Activated CD4-positive, alpha-beta T cell treated with anti-CD3 and anti-CD28 coated beads, Interleukin-2, amount 10 ng/mL, durations not matched to agents 24 days and 14 days (primary cell): ENCODE measurements around the gene SNW1. TPM values are rescaled to one million over a fixed set of nuclear protein-coding genes. Genes with fewer than 3 reads are reported as not detected.
"Not testable (repeated sequence)": the region's sequence is repeated elsewhere in the genome, so short reads cannot be mapped to it uniquely, and the experiment has no call there.

Experiments used
- DNase-seq: peaks from one replicate; pipeline ENCODE4 v3.0.0; 2022
- H3K27ac Mint-ChIP-seq: one replicate; pipeline ENCODE4 v1.8.0; 2022; ENCODE audit warnings: mild to moderate bottlenecking, mixed read lengths
- H3K27me3 Mint-ChIP-seq: one replicate; pipeline ENCODE4 v1.8.0; 2022; ENCODE audit warnings: mixed read lengths
- H3K36me3 Mint-ChIP-seq: one replicate; pipeline ENCODE4 v1.8.0; 2022; ENCODE audit warnings: low read depth, mild to moderate bottlenecking, mixed read lengths
- H3K4me1 Mint-ChIP-seq: one replicate; pipeline ENCODE4 v1.8.0; 2021; ENCODE audit warnings: mixed read lengths
- H3K4me3 Mint-ChIP-seq: one replicate; pipeline ENCODE4 v1.8.0; 2022; ENCODE audit warnings: mild to moderate bottlenecking, moderate library complexity, mixed read lengths
- H3K9me3 Mint-ChIP-seq: one replicate; pipeline ENCODE4 v1.8.0; 2021; ENCODE audit warnings: mixed read lengths
- intact Hi-C: fragments of 100-400 bp; cut with micrococcal nuclease; formaldehyde crosslinking; loops from one replicate; pipeline ENCODE4 v1.15.1; 2023
- total RNA-seq: library from RNA; stranded (reverse); gene quantifications from 2 replicates; pipeline ENCODE4 v1.2.3, GENCODE V29; 2022

The SNW1 gene
- total RNA-seq, 1 donor from 2014 or later: 121 TPM

GRCh38 chr14:77782202-77782601, 21.2 kb upstream of the SNW1 start:
- intact Hi-C loops: no loop called here
- Mint-ChIP-seq H3K9me3 (no peaks in the 10 kb centered on the region), H3K4me1 (no peaks in the 10 kb centered on the region), H3K27me3 (peaks cover 2% of the 10 kb centered on the region), H3K4me3 (no peak overlapping the region), H3K27ac (no peak overlapping the region), H3K36me3 (no peaks in the 10 kb centered on the region)
- no peak for DNase-seq

- H3K27ac Mint-ChIP-seq, H3K27me3 Mint-ChIP-seq, H3K4me3 Mint-ChIP-seq, H3K4me1 Mint-ChIP-seq, H3K36me3 Mint-ChIP-seq, H3K9me3 Mint-ChIP-seq, DNase-seq, intact Hi-C loops: not testable (repeated sequence)
These were observed 13.0 kb upstream of the SNW1 start for GRCh38 chr14:77773966-77774365.

- intact Hi-C loops: loop anchor here (10.0 kb wide), 1 partner anchor 826 kb away; no protein-coding TSS in a partner anchor
- not testable (repeated sequence) for H3K27ac Mint-ChIP-seq, H3K4me3 Mint-ChIP-seq, H3K9me3 Mint-ChIP-seq, H3K27me3 Mint-ChIP-seq, DNase-seq, H3K4me1 Mint-ChIP-seq, H3K36me3 Mint-ChIP-seq
These were observed 7.6 kb upstream of the SNW1 start for GRCh38 chr14:77768442-77769069.

- no peaks in the 10 kb centered on the region for H3K9me3 Mint-ChIP-seq
- no peak overlapping the region for H3K4me3 Mint-ChIP-seq
- peaks cover 12% of the 10 kb centered on the region for H3K4me1 Mint-ChIP-seq
- intact Hi-C loops: loop anchor here (10.0 kb wide), 1 partner anchor 831 kb away; no protein-coding TSS in a partner anchor
- H3K36me3 Mint-ChIP-seq: peaks cover 3% of the 10 kb centered on the region
- H3K27ac Mint-ChIP-seq: no peak overlapping the region
- peaks cover 6% of the 10 kb centered on the region for H3K27me3 Mint-ChIP-seq
- DNase-seq: no peak
These were observed 3.0 kb upstream of the SNW1 start for GRCh38 chr14:77763978-77764377.

- Mint-ChIP-seq H3K4me1 (peaks cover 19% of the 10 kb centered on the region), H3K4me3 (no peak overlapping the region), H3K9me3 (no peaks in the 10 kb centered on the region), H3K36me3 (peaks cover 10% of the 10 kb centered on the region), H3K27me3 (peaks cover 6% of the 10 kb centered on the region), H3K27ac (no peak overlapping the region)
- intact Hi-C loops: loop anchor here (10.0 kb wide), 1 partner anchor 831 kb away; no protein-coding TSS in a partner anchor
- no peak for DNase-seq
These were observed 2.4 kb upstream of the SNW1 start for GRCh38 chr14:77763316-77763715.

GRCh38 chr14:77761205-77761931, 412 bp upstream of the SNW1 start:
- peaks cover 17% of the 10 kb centered on the region for H3K36me3 Mint-ChIP-seq
- peak; percentile 63 for DNase-seq
- no peaks in the 10 kb centered on the region for H3K9me3 Mint-ChIP-seq
- intact Hi-C loops: loop anchor here (1.0 to 10.0 kb wide), 6 partner anchors 39 to 833 kb away; partner anchors contain the start of genes ADCK1, ALKBH1, CIPC and GSTZ1
- peak overlapping the region; percentile 94 for H3K4me3 Mint-ChIP-seq
- peaks cover 6% of the 10 kb centered on the region for H3K27me3 Mint-ChIP-seq
- H3K4me1 Mint-ChIP-seq: peaks cover 25% of the 10 kb centered on the region
- H3K27ac Mint-ChIP-seq: peak overlapping the region; percentile 99

GRCh38 chr14:77752799-77753516, 8.0 kb downstream of the SNW1 start:
- no peak for DNase-seq
- H3K4me1 Mint-ChIP-seq: peaks cover 13% of the 10 kb centered on the region
- H3K4me3 Mint-ChIP-seq: no peak overlapping the region
- peaks cover 56% of the 10 kb centered on the region for H3K36me3 Mint-ChIP-seq
- no peaks in the 10 kb centered on the region for H3K9me3 Mint-ChIP-seq
- no peak overlapping the region for H3K27ac Mint-ChIP-seq
- no peaks in the 10 kb centered on the region for H3K27me3 Mint-ChIP-seq
- intact Hi-C loops: no loop called here

- Mint-ChIP-seq H3K4me1 (peaks cover 8% of the 10 kb centered on the region), H3K4me3 (no peak overlapping the region), H3K27me3 (no peaks in the 10 kb centered on the region), H3K27ac (no peak overlapping the region), H3K9me3 (no peaks in the 10 kb centered on the region), H3K36me3 (peaks cover 53% of the 10 kb centered on the region)
- intact Hi-C loops: no loop called here
- no peak for DNase-seq
These were observed 8.7 kb downstream of the SNW1 start for GRCh38 chr14:77752266-77752665.

- H3K27ac Mint-ChIP-seq, H3K9me3 Mint-ChIP-seq, H3K27me3 Mint-ChIP-seq, H3K4me3 Mint-ChIP-seq, H3K4me1 Mint-ChIP-seq, intact Hi-C loops, DNase-seq: not testable (repeated sequence)
- peaks cover 52% of the 10 kb centered on the region for H3K36me3 Mint-ChIP-seq
These were observed 13.5 kb downstream of the SNW1 start for GRCh38 chr14:77747425-77747824.

- H3K4me1 Mint-ChIP-seq: peaks cover 12% of the 10 kb centered on the region
- peaks cover 60% of the 10 kb centered on the region for H3K36me3 Mint-ChIP-seq
- DNase-seq: no peak
- H3K27me3 Mint-ChIP-seq: no peaks in the 10 kb centered on the region
- intact Hi-C loops: no loop called here
- no peaks in the 10 kb centered on the region for H3K9me3 Mint-ChIP-seq
- H3K27ac Mint-ChIP-seq: no peak overlapping the region
- H3K4me3 Mint-ChIP-seq: no peak overlapping the region
These were observed 14.8 kb downstream of the SNW1 start for GRCh38 chr14:77746064-77746702.

GRCh38 chr14:77741438-77741837, 19.5 kb downstream of the SNW1 start:
- Mint-ChIP-seq H3K36me3 (peaks cover 53% of the 10 kb centered on the region), H3K27me3 (no peaks in the 10 kb centered on the region), H3K27ac (peak overlapping the region; percentile 7), H3K9me3 (no peaks in the 10 kb centered on the region), H3K4me1 (peaks cover 18% of the 10 kb centered on the region), H3K4me3 (no peak overlapping the region)
- no peak for DNase-seq
- intact Hi-C loops: no loop called here

GRCh38 chr14:77738559-77739250, 22.3 kb downstream of the SNW1 start:
- peaks cover 13% of the 10 kb centered on the region for H3K4me1 Mint-ChIP-seq
- H3K27ac Mint-ChIP-seq: peak overlapping the region; percentile 32
- H3K27me3 Mint-ChIP-seq: no peaks in the 10 kb centered on the region
- no peak for DNase-seq
- no peak overlapping the region for H3K4me3 Mint-ChIP-seq
- peaks cover 59% of the 10 kb centered on the region for H3K36me3 Mint-ChIP-seq
- no peaks in the 10 kb centered on the region for H3K9me3 Mint-ChIP-seq
- intact Hi-C loops: no loop called here

- Mint-ChIP-seq H3K4me3 (no peak overlapping the region), H3K27ac (no peak overlapping the region), H3K27me3 (no peaks in the 10 kb centered on the region), H3K9me3 (no peaks in the 10 kb centered on the region), H3K4me1 (peaks cover 2% of the 10 kb centered on the region), H3K36me3 (peaks cover 74% of the 10 kb centered on the region)
- intact Hi-C loops: no loop called here
- DNase-seq: no peak
These were observed 29.9 kb downstream of the SNW1 start for GRCh38 chr14:77730976-77731497.
